PFSK-1 (cell line): Measurements from ENCODE around the gene TXNDC5.

ENCODE experiments used
- POLR2AphosphoS5 ChIP-seq: IDR thresholded peaks from 2 replicates; pipeline ENCODE4 v1.6.1; 2012; ENCODE audit warnings: low read depth, mild to moderate bottlenecking, control low read depth, low read length, moderate library complexity
- TAF1 ChIP-seq: IDR thresholded peaks from 2 replicates; pipeline ENCODE4 v1.6.1; 2012; ENCODE audit warnings: low read length, control low read depth, borderline replicate concordance; ENCODE audit not compliant: insufficient read depth

- TF ChIP-seq POLR2AphosphoS5 (no peak), TAF1 (no peak)
Measured at GRCh38 chr6:7924867-7925266, 14.3 kb upstream of the TXNDC5 start.
